Activated T-cell treated with anti-CD3 and anti-CD28 coated beads for 4 hours (primary cell): Measurements from ENCODE around the gene EML6.

Experiments used
- DNase-seq: peaks from one replicate; pipeline ENCODE4 v3.0.0-alpha.2; 2020

EML6 gene

DNA sequence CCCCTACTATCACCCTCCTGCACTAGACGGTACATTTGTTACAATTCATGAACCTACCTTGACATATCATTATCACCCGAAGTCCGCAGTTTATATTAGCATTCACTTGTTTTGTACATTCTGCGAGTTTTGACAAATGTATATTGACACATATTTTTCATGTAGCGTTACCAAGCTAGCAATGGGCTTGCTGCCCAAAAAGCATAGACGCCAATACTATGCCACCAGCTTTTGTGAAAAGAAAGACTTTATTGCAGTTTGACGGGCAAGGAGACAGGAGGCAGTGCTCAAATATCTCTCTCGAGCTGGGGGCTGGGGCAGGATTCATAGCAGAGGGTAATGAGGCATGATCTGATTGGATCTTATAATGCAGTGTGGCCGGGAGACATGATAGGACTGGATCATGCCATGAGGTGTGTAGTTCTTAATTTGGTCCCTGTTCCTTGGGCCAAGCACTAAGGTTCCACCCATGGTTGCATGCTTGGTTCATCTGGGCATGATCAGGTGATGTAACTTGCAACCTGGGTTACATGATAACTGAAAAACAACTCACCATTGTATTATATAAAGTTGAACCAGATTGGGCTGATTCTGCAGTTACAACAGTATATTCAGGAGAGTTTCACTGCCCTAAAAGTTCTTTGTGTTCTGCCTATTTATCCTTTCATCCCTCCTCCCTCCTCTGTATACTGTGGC lies 164.5 kb downstream of the EML6 start:
- DNase-seq: no peak

DNA sequence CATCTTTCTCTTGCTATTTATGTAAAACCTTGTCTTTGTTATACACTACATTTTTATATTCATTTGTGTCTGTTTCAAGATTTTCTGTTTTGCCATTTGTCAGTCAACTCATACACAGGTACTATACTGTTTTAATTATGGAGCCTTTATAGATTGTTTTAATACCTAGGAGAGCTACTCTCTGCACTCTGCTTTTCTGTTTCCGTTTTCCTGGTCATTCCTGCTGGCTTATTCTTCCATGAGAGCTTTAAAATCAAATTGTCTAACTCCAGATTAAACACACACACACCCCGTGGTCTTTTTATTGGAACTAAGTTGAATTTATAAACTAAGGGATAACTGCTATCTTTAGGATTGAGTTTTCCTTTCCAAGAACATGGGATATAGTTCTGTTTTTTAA lies 165.6 kb downstream of the EML6 start:
- no peak for DNase-seq

DNA sequence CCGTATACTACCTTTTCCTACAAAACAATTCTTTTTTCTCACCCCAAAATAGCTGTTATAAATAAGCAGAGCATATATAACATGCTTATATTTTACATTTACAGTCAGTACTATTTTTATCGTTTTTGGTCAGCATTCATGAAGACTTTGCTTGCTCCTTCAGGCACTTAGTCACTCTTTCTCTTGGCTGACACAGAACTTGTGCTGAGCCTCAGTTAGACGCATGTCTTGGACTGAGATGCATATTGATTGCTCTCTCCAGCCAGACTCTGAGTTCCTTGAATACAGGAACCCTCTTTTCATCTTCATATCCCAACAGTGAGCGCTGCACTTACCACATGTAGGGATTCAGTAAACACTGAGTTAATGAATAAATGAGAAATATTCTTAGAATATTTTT lies 168.4 kb downstream of the EML6 start:
- no peak for DNase-seq

DNA sequence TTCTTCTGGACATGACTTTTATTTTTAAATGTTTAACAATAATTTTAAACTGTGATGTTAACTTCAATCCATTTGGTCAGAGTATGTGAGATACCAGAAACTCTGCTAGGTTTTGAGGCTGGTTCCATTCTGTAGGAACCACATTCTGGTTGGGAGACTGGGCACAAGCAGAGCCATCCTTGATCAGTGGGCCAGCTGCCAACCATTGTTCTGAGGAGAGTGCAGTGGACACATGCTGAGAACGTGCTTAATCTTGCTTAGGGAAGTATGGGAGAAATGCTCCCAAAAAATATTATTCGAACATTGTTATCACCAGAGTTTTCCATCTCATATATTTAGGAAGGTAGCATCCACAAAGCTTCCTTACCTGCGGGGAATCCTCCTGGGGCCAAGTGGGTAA lies 171.0 kb downstream of the EML6 start:
- no peak for DNase-seq

GRCh38 chr2:54895730-54896129 lies 172.3 kb downstream of the EML6 start:
- DNase-seq: no peak

- DNase-seq: no peak
Observed at GRCh38 chr2:54897420-54898310, 174.2 kb downstream of the EML6 start.

GRCh38 chr2:54898456-54899226 lies 175.2 kb downstream of the EML6 start:
- no peak for DNase-seq

GRCh38 chr2:54899576-54900200 lies 176.2 kb downstream of the EML6 start:
- DNase-seq: no peak

DNA sequence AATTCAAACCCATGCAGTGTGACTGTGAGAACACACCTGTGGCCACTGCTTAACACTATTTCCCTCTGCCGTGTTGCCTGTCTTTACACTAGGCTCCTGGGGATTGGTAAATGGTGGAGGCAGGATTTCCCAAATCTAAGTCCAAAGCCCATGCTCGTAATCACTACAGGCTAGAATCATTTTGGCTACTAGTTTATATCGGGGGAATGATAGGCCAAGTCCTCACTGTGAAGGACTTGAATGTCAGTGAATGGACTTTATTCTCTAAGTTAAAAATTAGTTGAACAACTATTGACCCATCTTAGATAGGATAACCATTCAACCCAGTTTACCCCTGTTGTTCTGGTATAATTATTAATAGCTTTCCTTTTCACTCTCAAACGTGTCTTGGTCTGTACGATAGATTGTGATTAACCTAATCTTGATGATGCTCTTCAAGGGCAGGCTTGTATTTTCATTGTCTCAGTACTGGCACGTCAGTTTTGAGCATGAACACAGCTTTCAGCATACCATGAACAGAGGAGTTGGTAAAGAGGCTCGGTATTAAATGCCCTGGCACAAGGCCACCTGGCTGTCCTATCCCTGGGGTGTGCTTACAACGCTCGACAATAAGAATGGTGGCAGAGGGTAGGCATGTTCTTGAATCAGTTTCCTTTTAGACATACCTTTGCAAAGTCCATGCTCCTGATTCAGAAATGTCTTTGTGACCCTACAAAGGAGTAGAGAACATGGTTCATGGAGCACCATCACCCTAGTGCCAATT lies 177.9 kb downstream of the EML6 start:
- DNase-seq: no peak

- no peak for DNase-seq
Observed at GRCh38 chr2:54902763-54903162, 179.3 kb downstream of the EML6 start.

- peak; percentile 47 for DNase-seq
Observed at GRCh38 chr2:54903736-54904554, 180.5 kb downstream of the EML6 start.

DNA sequence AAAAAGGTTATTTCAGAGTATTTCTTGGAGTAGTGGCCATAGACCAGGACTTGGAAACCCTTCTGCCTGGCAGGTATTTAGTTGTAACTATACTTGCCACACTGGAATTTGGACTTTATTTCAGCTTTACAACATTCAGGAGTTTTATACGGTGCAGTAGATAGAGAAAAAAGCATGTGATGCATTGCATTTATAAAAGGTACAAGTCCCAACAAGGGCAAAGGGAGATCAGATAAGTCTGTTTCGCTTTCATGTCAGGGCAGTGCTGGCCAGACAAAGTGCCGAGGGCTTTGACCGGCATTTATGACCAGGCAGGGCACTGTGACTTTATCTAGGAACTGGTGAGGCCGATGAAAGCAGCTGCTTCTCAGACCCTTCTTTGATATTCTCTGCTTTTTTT lies 181.4 kb downstream of the EML6 start:
- DNase-seq: no peak

GRCh38 chr2:54906716-54907115 lies 183.3 kb downstream of the EML6 start:
- DNase-seq: no peak

- no peak for DNase-seq
Observed at GRCh38 chr2:54907663-54908062, 184.2 kb downstream of the EML6 start.

- no peak for DNase-seq
Observed at GRCh38 chr2:54908591-54908990, 185.1 kb downstream of the EML6 start.

DNA sequence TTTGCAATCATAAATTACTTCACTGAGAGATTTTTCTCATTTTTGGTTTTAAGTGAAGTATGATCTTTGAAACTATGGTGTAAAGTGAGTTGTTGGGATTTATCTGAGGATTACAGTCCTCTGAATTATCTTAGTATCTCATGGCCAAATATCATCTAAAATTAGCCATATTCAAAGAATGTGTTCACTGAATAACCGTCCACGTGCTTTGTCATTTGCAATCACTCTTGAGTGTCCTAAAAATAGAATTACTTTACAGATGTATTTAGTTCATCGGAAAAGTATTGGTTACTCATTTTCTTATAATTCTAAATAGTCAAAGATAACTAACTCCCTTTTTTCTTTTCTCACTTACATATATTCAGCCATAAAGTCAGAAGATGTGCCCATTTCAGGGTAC lies 185.5 kb downstream of the EML6 start:
- DNase-seq: no peak

DNA sequence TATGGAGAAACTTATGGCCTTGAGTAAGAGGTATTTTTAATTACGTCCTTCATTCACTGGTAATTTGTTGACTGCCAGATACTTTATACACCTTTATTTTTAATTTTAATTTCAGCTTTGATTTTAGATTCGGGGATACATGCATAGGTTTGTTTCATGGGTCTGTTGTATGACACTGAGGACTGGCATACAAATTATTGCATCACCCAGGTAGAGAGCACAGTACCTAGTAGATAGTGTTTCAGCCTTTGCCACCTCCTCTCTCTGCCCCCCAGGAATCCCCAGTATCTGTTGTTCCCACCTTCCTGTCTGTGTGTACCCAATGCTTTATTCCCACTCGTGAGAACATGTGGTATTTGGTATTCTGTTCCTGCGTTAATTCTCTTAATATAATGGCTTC lies 188.8 kb downstream of the EML6 start:
- no peak for DNase-seq

- DNase-seq: no peak
Observed at GRCh38 chr2:54912893-54913292, 189.4 kb downstream of the EML6 start.

DNA sequence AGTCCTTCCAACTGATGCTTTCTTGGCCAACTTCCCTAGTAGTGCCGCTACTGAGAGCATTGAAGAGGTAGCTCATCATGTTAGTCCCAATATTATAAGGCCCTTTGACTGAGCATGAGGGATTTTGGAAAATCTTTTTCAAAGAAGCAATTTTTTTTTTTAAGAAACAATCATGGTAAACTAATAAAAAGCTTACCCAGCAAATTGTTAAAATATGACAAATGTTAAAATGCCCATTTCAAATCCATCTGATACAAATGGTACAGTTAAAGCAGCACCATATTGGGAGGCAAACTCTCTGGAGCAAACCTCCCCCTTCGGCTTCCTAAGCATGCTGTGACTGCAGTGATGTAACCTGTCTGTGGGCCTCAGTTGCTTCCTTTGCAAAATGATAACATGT lies 191.2 kb downstream of the EML6 start:
- no peak for DNase-seq

DNA sequence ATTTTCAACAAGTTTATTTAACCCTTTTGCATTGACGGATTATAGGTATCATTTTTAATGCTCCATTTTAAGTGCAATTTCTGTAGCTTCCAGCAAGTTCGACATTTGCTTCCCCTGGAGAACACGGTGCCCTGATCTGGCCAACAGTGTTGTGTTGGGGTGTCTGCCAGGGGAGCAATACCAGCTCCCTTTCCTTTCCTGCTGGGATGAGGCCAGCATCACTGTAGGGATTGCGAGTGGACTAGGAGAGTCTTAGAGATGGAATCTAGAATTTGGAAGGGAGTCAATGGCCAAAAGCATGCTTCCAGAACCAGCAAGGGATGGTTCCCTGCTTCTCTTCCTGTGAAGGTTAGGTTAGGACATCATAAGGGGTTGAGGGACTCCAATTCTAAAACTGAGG lies 191.6 kb downstream of the EML6 start:
- DNase-seq: no peak

DNA sequence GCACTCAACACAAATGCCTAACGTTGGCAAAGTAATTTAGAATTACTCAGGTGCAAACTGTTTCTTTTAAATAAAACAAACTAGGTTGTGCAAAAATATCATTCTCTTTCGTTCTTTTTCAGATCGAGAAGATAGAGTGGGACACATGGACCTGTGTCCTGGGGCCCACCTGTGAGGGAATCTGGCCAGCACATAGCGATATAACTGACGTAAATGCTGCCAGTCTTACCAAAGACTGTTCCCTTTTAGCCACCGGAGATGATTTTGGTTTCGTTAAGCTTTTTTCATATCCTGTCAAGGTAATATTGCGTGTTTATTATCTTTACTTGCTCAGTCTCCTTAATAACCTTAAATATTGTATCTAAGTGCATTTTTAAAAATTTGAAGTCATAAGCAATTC lies 193.2 kb downstream of the EML6 start:
- DNase-seq: no peak
